Stimulated activated CD8-positive, alpha-beta memory T cell treated with anti-CD3 and anti-CD28 coated beads, Interleukin-2, amount 100 ng/mL, for 1 hour (primary cell): ENCODE measurements around the gene TAB3.
"Not testable (repeated sequence)": the region's sequence is repeated elsewhere in the genome, so short reads cannot be mapped to it uniquely, and the experiment has no call there.

Experiments used
- DNase-seq, 2 donors: peaks; one replicate each; pipeline ENCODE4 v3.0.0-alpha.2; 2020; ENCODE audit warnings: low read depth in 2 of 2

The TAB3 gene

GRCh38 chrX:30814978-30815377 is 74.1 kb downstream of the TAB3 start:
- DNase-seq: no peak

DNA sequence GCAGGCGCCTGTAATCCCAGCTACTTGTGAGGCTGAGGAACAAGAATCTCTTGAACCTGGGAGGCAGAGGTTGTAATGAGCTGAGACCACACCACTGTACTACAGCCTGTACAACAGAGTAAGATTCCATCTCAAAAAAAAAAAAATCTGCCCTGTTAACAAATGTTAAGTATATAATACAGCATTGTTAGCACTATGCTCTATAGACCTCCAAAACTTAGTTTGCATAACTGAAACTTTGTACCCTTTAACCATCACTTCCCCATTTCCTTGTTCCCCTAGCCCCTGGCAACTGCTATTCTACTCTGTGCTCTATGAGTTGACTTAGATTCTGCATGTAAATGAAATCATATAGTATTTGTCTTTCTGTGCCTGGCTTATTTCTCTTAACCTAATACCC is 76.7 kb downstream of the TAB3 start:
- no peak for DNase-seq

- no peak for DNase-seq
Measured at GRCh38 chrX:30806187-30806728, 82.8 kb downstream of the TAB3 start.

GRCh38 chrX:30804462-30804861 is 84.6 kb downstream of the TAB3 start:
- no peak for DNase-seq

DNA sequence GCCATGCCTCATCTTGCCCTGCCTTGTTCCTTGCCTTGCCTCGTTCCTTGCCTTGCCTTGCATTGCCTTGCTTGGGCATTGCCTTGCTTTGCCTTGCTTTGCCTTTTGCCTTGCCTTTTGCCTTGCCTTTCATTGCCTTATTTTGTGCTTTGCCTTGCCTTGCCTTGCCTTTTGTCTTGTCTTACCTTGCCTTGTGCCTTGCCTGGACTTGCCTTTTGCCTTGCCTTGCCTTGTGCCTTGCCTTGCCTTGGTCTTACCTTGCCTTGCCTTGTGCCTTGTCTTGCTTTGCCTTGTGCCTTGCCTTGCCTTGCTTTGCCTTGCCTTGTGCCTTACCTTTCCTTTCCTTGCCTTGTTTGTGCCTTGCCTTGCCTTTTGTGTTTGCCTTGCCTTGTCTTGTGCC is 88.2 kb downstream of the TAB3 start:
- DNase-seq: no peak

- DNase-seq: no peak
Measured at GRCh38 chrX:30799327-30799726, 89.7 kb downstream of the TAB3 start.

- no peak for DNase-seq
Measured at GRCh38 chrX:30798810-30799209, 90.2 kb downstream of the TAB3 start.

DNA sequence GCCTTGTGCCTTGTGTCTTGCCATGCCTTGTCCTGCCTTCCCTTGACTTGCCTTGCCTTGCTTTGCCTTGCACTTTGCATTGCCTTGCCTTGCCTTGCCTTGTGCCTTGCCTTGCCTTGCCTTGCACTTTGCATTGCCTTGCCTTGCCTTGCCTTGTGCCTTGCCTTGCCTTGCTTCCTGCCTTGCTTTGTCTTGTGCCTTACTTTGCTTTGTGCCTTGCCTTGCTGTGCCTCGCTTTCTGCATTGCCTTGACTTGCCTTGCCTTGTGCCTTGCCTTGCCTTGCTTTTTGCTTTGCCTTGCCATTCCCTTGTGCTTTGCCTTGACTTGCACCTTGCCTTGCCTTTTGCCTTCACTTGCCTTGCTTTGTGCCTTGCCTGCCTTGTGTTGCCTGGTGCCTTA is 91.8 kb downstream of the TAB3 start:
- DNase-seq: not testable (repeated sequence)

- DNase-seq: no peak
Measured at GRCh38 chrX:30795981-30796958, 92.8 kb downstream of the TAB3 start.

GRCh38 chrX:30794497-30794896 is 94.6 kb downstream of the TAB3 start:
- DNase-seq: no peak

- no peak for DNase-seq
Measured at GRCh38 chrX:30793767-30794103, 95.3 kb downstream of the TAB3 start.

DNA sequence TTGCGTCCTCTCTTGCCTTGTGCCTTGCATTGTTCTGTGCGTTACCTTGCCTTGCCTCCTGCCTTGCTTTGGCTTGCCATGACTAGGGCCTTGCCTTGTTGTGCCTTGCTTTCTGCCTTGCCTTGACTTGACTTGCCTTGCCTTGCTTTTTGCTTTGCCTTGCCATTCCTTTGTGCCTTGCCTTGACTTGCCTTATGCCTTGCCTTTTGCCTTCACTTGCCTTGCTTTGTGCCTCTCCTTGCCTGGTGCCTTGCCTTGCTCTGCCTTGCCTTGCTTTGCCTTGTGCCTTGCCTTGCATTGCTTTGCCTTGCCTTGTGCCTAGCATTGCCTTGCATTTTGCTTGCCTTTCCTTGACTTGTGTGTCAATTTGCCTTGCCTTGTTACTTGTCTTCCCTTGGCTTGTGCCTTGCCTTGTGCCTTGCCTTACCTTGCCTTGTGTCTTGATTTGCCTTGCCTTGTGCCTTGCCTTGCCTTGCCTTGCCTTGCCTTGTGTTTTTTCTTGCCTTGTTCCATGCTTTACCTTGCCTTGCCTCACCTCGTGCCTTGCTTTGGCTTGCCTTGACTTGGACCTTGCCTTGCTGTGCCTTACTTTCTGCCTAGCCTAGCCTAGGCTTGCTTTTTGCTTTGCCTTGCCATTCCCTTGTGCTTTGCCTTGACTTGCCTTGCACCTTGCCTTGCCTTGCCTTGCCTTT is 95.8 kb downstream of the TAB3 start:
- DNase-seq: no peak

DNA sequence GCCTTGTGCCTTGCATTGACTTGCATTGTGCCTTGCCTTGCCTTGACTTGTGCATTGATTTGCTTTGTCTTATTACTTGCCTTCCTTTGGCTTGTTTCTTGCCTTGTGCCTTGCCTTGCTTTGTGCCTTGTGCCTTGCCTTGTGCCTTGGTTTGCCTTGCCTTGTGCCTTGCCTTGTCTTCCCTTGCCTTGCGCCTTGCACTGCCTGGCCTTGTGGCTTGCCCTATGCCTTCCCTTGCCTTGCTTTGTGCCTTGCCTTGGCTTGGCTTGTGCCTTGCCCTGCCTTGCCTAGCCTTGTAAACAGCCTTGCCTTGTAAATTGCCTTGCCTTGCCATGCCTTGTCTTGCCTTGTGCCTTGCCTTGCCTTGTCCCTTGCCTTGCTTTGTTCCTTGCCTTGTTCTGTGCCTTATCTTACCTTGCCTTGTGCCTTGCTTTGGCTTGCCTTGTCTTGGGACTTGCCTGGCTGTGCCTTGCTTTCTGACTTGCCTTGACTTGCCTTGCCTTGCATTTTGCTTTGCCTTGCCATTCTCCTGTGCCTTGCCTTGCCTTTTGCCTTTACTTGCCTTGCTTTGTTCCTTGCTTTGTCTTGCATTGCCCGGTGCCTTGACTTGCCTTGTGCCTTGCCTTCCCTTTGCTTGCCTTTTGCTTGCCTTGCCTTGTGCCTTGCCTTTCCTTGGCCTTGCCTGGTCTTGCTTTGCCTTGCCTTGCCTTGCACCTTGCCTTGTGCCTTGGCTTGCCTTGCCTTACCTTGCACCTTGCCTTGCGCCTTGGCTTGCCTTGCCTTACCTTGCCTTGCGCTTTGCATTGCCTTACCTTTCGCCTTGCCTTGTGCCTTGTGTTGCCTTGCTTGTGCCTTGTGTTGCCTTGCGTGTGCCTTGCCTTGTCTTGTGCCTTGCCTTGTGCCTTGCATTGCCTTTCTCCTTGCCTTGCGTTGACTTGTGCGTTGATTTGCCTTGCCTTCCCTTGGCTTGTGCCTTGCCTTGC is 97.5 kb downstream of the TAB3 start:
- DNase-seq: no peak

- no peak for DNase-seq
Measured at GRCh38 chrX:30787012-30787411, 102.0 kb downstream of the TAB3 start.

DNA sequence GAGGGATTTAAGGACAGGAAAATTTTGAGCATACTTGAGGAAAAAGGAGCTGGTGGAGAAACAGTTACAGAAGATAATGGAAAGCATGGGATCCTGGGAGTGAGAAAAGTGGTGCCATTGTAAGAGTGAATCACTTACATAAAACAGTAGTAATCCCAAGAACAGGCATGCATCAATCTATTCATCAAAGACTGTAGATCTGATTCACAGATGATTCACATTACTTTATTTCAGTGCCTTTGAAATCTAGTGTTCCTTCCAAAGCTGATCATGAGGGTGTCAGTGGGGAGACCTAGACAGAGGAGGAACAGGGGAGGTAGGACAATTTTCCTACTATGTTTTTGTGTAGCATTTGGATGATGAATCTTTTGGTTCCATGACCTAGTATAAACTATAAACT is 102.7 kb downstream of the TAB3 start:
- no peak for DNase-seq

GRCh38 chrX:30781711-30782444 is 107.2 kb downstream of the TAB3 start:
- DNase-seq: no peak

DNA sequence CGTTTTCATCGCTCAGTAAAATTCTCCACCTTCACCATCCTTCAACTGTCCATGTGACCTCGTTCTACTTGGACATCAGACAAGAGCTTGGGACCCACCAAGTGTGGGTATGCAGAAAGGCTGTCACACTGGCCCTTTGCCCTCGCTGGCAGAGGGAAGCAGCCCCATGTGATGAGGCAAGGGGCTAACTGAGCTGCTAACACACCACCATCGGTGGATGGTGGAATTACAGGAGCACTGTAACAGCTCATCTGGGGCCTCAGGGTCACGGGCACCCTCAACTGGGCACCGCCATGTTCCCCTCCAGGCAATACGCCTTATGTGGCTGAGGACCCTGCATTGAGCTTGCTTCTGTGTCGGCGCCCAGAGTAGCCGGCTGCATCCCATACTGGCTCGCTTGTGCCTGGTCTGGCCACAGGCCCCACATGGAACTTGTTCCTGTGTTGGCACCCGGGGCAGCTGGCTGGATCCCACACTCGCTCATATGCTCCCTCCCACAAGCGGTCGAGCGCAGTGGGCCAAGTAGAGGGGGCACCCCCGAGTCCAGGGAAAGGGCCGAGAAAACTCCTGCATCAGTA is 109.5 kb downstream of the TAB3 start:
- DNase-seq: no peak

GRCh38 chrX:30777575-30777974 is 111.5 kb downstream of the TAB3 start:
- no peak for DNase-seq
